Astrocyte of the spinal cord (primary cell): ENCODE results near the gene C19orf12.

Experiments used
- DNase-seq: peaks from one replicate; pipeline ENCODE4 v3.0.0; 2011; ENCODE audit warnings: low read depth, low spot score
- H3K4me3 ChIP-seq: 2 replicates; pipeline ENCODE4 v1.5.1; 2011; ENCODE audit warnings: low read depth, mild to moderate bottlenecking, low read length, moderate library complexity
- in situ Hi-C: cut with HindIII; loops from 2 replicates; pipeline ENCODE4 v1.10.0; 2017; ENCODE audit warnings: low sequenced_read_pairs
- TF ChIP-seq, protein P1 (sequence below): IDR thresholded peaks from 2 replicates; pipeline ENCODE4 v1.5.1; 2012; ENCODE audit warnings: low read depth, mild to moderate bottlenecking, low read length, inconsistent platforms

Gene C19orf12

DNA sequence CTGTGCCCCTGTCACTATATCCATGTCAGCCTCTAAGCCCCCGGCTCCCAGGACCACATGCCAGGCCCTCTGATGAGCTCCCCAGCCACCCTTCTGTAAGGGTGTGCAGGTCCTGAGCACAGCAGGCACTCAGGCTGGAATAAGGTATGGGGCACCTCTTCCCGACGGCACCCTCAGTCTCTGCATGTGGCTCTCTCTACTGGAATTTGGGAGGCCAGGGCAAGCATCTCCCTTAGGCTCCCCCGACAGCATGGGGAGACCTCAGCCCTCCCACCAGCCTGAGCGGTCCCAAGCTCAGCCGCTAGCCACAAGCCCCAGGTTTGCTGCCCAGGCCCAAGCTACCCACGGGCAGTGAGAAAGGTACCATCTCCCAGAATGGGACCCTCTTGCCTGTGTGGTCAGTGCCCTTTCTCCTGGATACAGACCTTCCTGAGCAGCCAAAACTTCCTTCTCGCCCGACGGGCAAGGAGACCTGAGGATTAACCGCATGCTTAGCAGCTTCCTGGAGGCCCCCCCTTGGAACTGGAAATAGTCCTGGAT is 22.5 kb upstream of the C19orf12 start:
- in situ Hi-C loops: no loop called here

DNA sequence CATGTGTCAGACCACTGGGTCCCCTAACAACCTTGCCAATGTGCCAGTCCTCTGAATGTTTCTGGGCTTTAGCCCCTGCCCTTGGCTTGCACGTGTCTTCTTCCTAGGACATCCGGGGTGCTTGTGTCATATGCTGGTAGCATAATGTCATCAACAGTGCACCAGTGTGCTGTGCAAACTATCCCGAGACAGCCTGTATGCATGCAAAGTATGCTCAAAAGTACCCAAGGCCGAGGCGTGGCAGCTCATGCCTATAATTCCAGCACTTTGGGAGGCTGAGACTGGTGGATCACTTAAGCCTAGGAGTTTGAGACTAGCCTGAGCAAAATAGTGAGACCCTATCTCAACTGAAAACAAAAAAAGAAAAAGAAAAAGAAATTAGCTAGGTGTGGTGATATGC is 20.8 kb upstream of the C19orf12 start:
- no peak overlapping the region for H3K4me3 ChIP-seq
- TF ChIP-seq, protein P1, sequence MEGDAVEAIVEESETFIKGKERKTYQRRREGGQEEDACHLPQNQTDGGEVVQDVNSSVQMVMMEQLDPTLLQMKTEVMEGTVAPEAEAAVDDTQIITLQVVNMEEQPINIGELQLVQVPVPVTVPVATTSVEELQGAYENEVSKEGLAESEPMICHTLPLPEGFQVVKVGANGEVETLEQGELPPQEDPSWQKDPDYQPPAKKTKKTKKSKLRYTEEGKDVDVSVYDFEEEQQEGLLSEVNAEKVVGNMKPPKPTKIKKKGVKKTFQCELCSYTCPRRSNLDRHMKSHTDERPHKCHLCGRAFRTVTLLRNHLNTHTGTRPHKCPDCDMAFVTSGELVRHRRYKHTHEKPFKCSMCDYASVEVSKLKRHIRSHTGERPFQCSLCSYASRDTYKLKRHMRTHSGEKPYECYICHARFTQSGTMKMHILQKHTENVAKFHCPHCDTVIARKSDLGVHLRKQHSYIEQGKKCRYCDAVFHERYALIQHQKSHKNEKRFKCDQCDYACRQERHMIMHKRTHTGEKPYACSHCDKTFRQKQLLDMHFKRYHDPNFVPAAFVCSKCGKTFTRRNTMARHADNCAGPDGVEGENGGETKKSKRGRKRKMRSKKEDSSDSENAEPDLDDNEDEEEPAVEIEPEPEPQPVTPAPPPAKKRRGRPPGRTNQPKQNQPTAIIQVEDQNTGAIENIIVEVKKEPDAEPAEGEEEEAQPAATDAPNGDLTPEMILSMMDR: no peak
- in situ Hi-C loops: no loop called here
- DNase-seq: no peak

More for the DNA sequence above, 22.5 kb upstream of the C19orf12 start:
- no peak overlapping the region for H3K4me3 ChIP-seq
- TF ChIP-seq, protein P1: no peak
- DNase-seq: no peak

- no peak overlapping the region for H3K4me3 ChIP-seq
- TF ChIP-seq, protein P1: no peak
- no peak for DNase-seq
- in situ Hi-C loops: no loop called here
These were observed 16.3 kb upstream of the C19orf12 start for GRCh38 chr19:29731331-29731850.

- TF ChIP-seq, protein P1: no peak
- in situ Hi-C loops: no loop called here
- no peak for DNase-seq
- no peak overlapping the region for H3K4me3 ChIP-seq
These were observed 12.8 kb upstream of the C19orf12 start for GRCh38 chr19:29727906-29728305.

DNA sequence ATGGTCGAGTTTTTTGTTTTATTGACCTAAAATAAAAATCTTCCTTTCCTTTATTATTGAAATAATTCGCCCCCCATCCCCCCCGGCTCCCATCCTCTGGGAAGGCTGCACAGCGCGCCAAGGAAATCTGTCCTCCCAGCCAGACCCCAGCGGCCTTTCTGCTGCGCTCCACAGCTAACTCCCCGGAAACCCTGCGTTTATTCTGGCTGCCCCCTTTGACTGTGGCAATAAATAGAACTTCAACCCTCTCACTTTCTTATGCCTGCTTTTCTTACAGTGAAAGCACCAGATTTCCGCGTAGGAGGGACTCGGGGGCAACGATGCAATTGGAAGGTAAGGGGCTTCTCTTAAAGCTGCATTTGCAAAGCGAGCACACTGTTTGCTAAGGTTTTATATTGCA is 9.7 kb upstream of the C19orf12 start:
- TF ChIP-seq, protein P1: no peak
- H3K4me3 ChIP-seq: no peak overlapping the region
- in situ Hi-C loops: no loop called here
- no peak for DNase-seq

DNA sequence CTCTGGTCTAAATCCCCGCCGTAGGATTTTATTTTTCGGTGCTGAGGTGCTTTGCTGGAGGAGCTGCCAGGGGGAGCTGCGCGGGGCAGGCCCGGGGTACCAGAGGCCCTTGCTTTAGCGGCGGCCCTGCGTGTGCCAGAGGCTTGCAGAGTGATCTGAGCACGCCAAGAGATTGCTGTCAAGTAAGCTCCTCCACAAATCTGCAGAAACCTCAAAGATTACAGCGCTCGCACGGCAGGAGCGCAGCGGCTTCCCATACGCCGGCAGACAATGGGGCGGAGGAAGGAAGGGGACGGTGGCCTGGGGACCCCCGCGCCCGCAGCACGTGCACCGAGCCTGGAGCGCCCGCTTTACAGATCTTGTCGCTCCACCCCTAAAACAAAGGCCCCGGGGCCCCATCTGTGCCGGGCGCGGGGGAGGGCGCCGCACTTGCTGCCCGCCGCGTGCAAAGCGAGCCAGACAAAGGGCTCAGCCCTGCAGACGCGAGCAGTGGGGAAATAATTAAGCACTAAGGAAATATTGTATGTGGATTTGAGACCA is 9.1 kb upstream of the C19orf12 start:
- peak overlapping the region; percentile 16 for H3K4me3 ChIP-seq
- TF ChIP-seq, protein P1: no peak
- in situ Hi-C loops: no loop called here
- peak; percentile 3 for DNase-seq
